IMR-90 (cell line): ENCODE data around the gene ASIC2. TPM values are rescaled to one million over a fixed set of nuclear protein-coding genes. Genes with fewer than 3 reads are reported as not detected.

Source experiments
- ATAC-seq: fragments of 200-7000 bp; cut with Tn5 transposase; 2 replicates; pipeline ENCODE4 v1.9.1; 2020; ENCODE audit warnings: low read depth, mild to moderate bottlenecking, moderate library complexity
- BruUV-seq: library from RNA; stranded (reverse); fragments of 400-500 nt; replicated peaks from 2 replicates; lab custom pipeline; 2021; lab: Mats Ljungman, UMichigan
- CTCF ChIA-PET: fragments of 300-600 bp; formaldehyde crosslinking; extraction: SDS; loops from one replicate; lab custom pipeline; 2021; ENCODE audit warnings: antibody characterized with exemption; lab: Yijun Ruan, JAX
- POLR2A ChIA-PET: fragments of 300-600 bp; sonication (Branson Sonifier 250); formaldehyde crosslinking; loops from one replicate; lab custom pipeline; 2022; ENCODE audit warnings: antibody characterized with exemption; ENCODE audit not compliant: unreplicated experiment; lab: Charles Lee
- DNase-seq: peaks from one replicate; pipeline ENCODE4 v3.0.0; 2013
- H2AFZ ChIP-seq: replicated peaks from 2 replicates; pipeline ENCODE3; 2013; ENCODE audit warnings: low read length, mild to moderate bottlenecking; ENCODE audit not compliant: poor library complexity
- H2AK5ac ChIP-seq: 2 replicates; pipeline ENCODE4 v1.6.1; 2013; ENCODE audit warnings: low read depth, low read length, inconsistent platforms
- H2AK9ac ChIP-seq: replicated peaks from 2 replicates; pipeline ENCODE3; 2013; ENCODE audit warnings: mild to moderate bottlenecking, low read depth, low read length, moderate library complexity; ENCODE audit not compliant: poor library complexity
- H2BK120ac ChIP-seq: 2 replicates; pipeline ENCODE4 v1.6.1; 2013; ENCODE audit warnings: low read depth, low read length, inconsistent platforms
- H2BK15ac ChIP-seq: 3 replicates; pipeline ENCODE4 v1.6.1; 2013; ENCODE audit warnings: low read depth, low read length, inconsistent platforms
- H2BK20ac ChIP-seq: 2 replicates; pipeline ENCODE4 v1.6.1; 2013; ENCODE audit warnings: low read depth, mild to moderate bottlenecking, inconsistent platforms, low read length, moderate library complexity
- H2BK5ac ChIP-seq: 2 replicates; pipeline ENCODE4 v1.6.1; 2013; ENCODE audit warnings: mild to moderate bottlenecking, low read depth, low read length, inconsistent platforms; ENCODE audit not compliant: poor library complexity, severe bottlenecking
- H3K14ac ChIP-seq: replicated peaks from 2 replicates; pipeline ENCODE4 v1.6.1; 2013; ENCODE audit warnings: low read depth, low read length, inconsistent platforms
- H3K18ac ChIP-seq: 2 replicates; pipeline ENCODE4 v1.6.1; 2013; ENCODE audit warnings: low read depth, low read length, control low read depth
- H3K23ac ChIP-seq: 2 replicates; pipeline ENCODE4 v1.6.1; 2013; ENCODE audit warnings: low read depth, low read length, inconsistent platforms
- H3K27ac ChIP-seq: 2 replicates; pipeline ENCODE4 v1.5.1; 2013; ENCODE audit warnings: mild to moderate bottlenecking, control low read depth, low read length; ENCODE audit not compliant: insufficient read depth
- H3K27me3 ChIP-seq: 2 replicates; pipeline ENCODE4 v1.6.1; 2013; ENCODE audit warnings: low read length; ENCODE audit not compliant: control insufficient read depth, insufficient read depth
- H3K36me3 ChIP-seq: 2 replicates; pipeline ENCODE4 v1.6.1; 2013; ENCODE audit warnings: low read length, mixed read lengths; ENCODE audit not compliant: control insufficient read depth, insufficient read depth
- H3K4ac ChIP-seq: 2 replicates; pipeline ENCODE4 v1.6.1; 2013; ENCODE audit warnings: low read depth, low read length, inconsistent platforms
- H3K4me1 ChIP-seq: 2 replicates; pipeline ENCODE4 v1.6.1; 2013; ENCODE audit warnings: low read length, mixed read lengths; ENCODE audit not compliant: control insufficient read depth, insufficient read depth
- H3K4me2 ChIP-seq: 2 replicates; pipeline ENCODE4 v1.6.1; 2013; ENCODE audit warnings: low read depth, mild to moderate bottlenecking, control low read depth, low read length, moderate library complexity
- H3K4me3 ChIP-seq: 2 replicates; pipeline ENCODE4 v1.5.1; 2013; ENCODE audit warnings: low read depth, mild to moderate bottlenecking, control low read depth, low read length, moderate library complexity; ENCODE audit not compliant: insufficient read depth
- H3K56ac ChIP-seq: 2 replicates; pipeline ENCODE4 v1.6.1; 2013; ENCODE audit warnings: low read length, inconsistent platforms; ENCODE audit not compliant: insufficient read depth; ENCODE audit errors: extremely low read depth
- H3K79me1 ChIP-seq, 2 experiments: 2 replicates each; pipeline ENCODE4 v1.6.1; 2013; ENCODE audit warnings: low read length in 2 of 2, inconsistent platforms in 1 of 2, low read depth in 1 of 2
- H3K9ac ChIP-seq: 2 replicates; pipeline ENCODE4 v1.6.1; 2013; ENCODE audit warnings: low read depth, low read length, control low read depth
- H3K9me1 ChIP-seq: 2 replicates; pipeline ENCODE4 v1.6.1; 2013; ENCODE audit warnings: low read length, inconsistent platforms; ENCODE audit not compliant: insufficient read depth
- H3K9me3 ChIP-seq: 2 replicates; pipeline ENCODE4 v1.6.1; 2013; ENCODE audit warnings: low read length; ENCODE audit not compliant: control insufficient read depth, insufficient read depth
- H4K20me1 ChIP-seq: 2 replicates; pipeline ENCODE4 v1.6.1; 2013; ENCODE audit warnings: low read length, inconsistent platforms; ENCODE audit not compliant: insufficient read depth
- H4K5ac ChIP-seq: 2 replicates; pipeline ENCODE4 v1.6.1; 2013; ENCODE audit warnings: mild to moderate bottlenecking, low read depth, low read length, control low read depth
- H4K8ac ChIP-seq, 2 experiments: 2 replicates each; pipeline ENCODE4 v1.6.1; 2013; ENCODE audit warnings: low read depth in 2 of 2, low read length in 2 of 2, control low read depth in 1 of 2, inconsistent platforms in 1 of 2
- H4K91ac ChIP-seq: 2 replicates; pipeline ENCODE4 v1.6.1; 2013; ENCODE audit warnings: low read depth, low read length, inconsistent platforms; ENCODE audit not compliant: insufficient read depth
- BHLHE40 ChIP-seq: fragments of 150-350 bp; IDR thresholded peaks from 2 replicates; pipeline ENCODE4 v1.6.1; 2016; ENCODE audit warnings: mild to moderate bottlenecking, low read depth, low read length
- CEBPB ChIP-seq: IDR thresholded peaks from 2 replicates; pipeline ENCODE4 v1.6.1; 2012; ENCODE audit warnings: low read depth, low read length, improper control_type of control experiment
- CHD1 ChIP-seq: IDR thresholded peaks from 2 replicates; pipeline ENCODE4 v1.6.1; 2012; ENCODE audit warnings: low read depth, low read length, improper control_type of control experiment
- ELK1 ChIP-seq: fragments of 150-350 bp; IDR thresholded peaks from 2 replicates; pipeline ENCODE4 v1.6.1; 2016; ENCODE audit warnings: low read depth, mild to moderate bottlenecking, low read length, moderate library complexity, borderline replicate concordance
- FOS ChIP-seq: fragments of 150-350 bp; IDR thresholded peaks from 2 replicates; pipeline ENCODE4 v1.6.1; 2016; ENCODE audit warnings: low read depth, low read length
- MAZ ChIP-seq: IDR thresholded peaks from 2 replicates; pipeline ENCODE4 v1.6.1; 2012; ENCODE audit warnings: low read depth, mild to moderate bottlenecking, low read length, improper control_type of control experiment, moderate library complexity, borderline replicate concordance
- NFE2L2 ChIP-seq: fragments of 150-350 bp; IDR thresholded peaks from 2 replicates; pipeline ENCODE4 v1.6.1; 2016; ENCODE audit warnings: low read depth, mild to moderate bottlenecking, low read length
- RFX5 ChIP-seq: IDR thresholded peaks from 2 replicates; pipeline ENCODE4 v1.8.0; 2012; ENCODE audit warnings: low read depth, mild to moderate bottlenecking, low read length, moderate library complexity
- SMC3 ChIP-seq: fragments of 150-350 bp; IDR thresholded peaks from 2 replicates; pipeline ENCODE4 v1.6.1; 2016; ENCODE audit warnings: low read depth, mild to moderate bottlenecking, antibody characterized with exemption, low read length, moderate library complexity
- WGBS, 2 experiments: methylation state at CpG; one replicate each; pipeline versions ENCODE4 v1.1.5 to v1.1.7; 2013; ENCODE audit warnings: missing lambda C conversion rate in 2 of 2; ENCODE audit not compliant: insufficient read length in 1 of 2; ENCODE audit errors: extremely low coverage in 2 of 2; 5-methylcytosine and 5-hydroxymethylcytosine counted together
- dilution Hi-C: fragments of 300-500 bp; cut with HindIII; formaldehyde crosslinking; loops from one replicate; pipeline ENCODE4 v1.14.3; 2018; ENCODE audit warnings: low sequenced_read_pairs; ENCODE audit not compliant: unreplicated experiment
- in situ Hi-C: fragments of 300-500 bp; cut with MboI; formaldehyde crosslinking; loops from 3 replicates; pipeline ENCODE4 v1.14.3; 2019; ENCODE audit warnings: low sequenced_read_pairs, inconsistent platforms, mixed read lengths
- intact Hi-C: fragments of 100-400 bp; cut with micrococcal nuclease; formaldehyde crosslinking; loops from 2 replicates; pipeline ENCODE4 v1.10.0; 2022
- polyA plus RNA-seq, 3 experiments: library from polyadenylated mRNA; depleted of rRNA; stranded (reverse); fragments of >200 nt; gene quantifications; 2 replicates each; pipeline ENCODE4 v1.2.3, GENCODE V29; 2012; ENCODE audit warnings: low replicate concordance in 1 of 3
- total RNA-seq: library from RNA; depleted of rRNA; stranded (reverse); fragments of >200 nt; gene quantifications from 2 replicates; pipeline ENCODE4 v1.2.3, GENCODE V29; 2012

ASIC2 gene
- total and polyA plus RNA-seq, 2 of the 4 experiments (the other 2 are of a cell fraction), result under 0.01 to 0.15 TPM

GRCh38 chr17:33234930-33235685, 58.0 kb downstream of the ASIC2 start:
- H2BK20ac ChIP-seq, result peak overlapping the region; percentile 52
- peaks cover 10% of the 10 kb centered on the region for H3K9me1 ChIP-seq
- DNase-seq, result peak; percentile 97
- no peak overlapping the region for H3K23ac ChIP-seq
- ATAC-seq, result peak; percentile 99
- ChIA-PET POLR2A (no interaction called here), CTCF (interaction anchor here (0.5 to 0.6 kb wide), 2 partner anchors 842 to 1246 kb away, joined by 3 read pairs; no protein-coding TSS in a partner anchor)
- peak overlapping the region; percentile 56 for H2AK5ac ChIP-seq
- no peak overlapping the region for H3K56ac ChIP-seq
- H3K4me2 ChIP-seq, result no peak overlapping the region
- H3K9me3 ChIP-seq, result no peaks in the 10 kb centered on the region
- no peak overlapping the region for H4K5ac ChIP-seq
- intact Hi-C loops, result loop anchor here (1.0 kb wide), 1 partner anchor 56 kb away; no protein-coding TSS in a partner anchor
- peak overlapping the region; percentile 11 for H2AK9ac ChIP-seq
- H3K27ac ChIP-seq, result no peak overlapping the region
- H3K36me3 ChIP-seq, result no peaks in the 10 kb centered on the region
- 0 out of 2 replicates have a peak overlapping the region, but pooled peaks have one; percentile 5 for H3K18ac ChIP-seq
- TF ChIP-seq SMC3 (no peak), BHLHE40 (peak; percentile 73; the same call in 1 of the 2 replicates), CEBPB (no peak), CHD1 (no peak), NFE2L2 (no peak), MAZ (peak; percentile 86), FOS (peak; percentile 99), ELK1 (no peak), RFX5 (no peak)
- H3K9ac ChIP-seq, result no peak overlapping the region
- peak overlapping the region; percentile 1 for H2BK5ac ChIP-seq
- H4K20me1 ChIP-seq, result no peaks in the 10 kb centered on the region
- no peaks in the 10 kb centered on the region for H3K27me3 ChIP-seq
- H2AFZ ChIP-seq, result peak overlapping the region; percentile 64
- peak overlapping the region; percentile 53; the same call in 1 of the 2 replicates for H3K4ac ChIP-seq
- H3K4me3 ChIP-seq, result no peak overlapping the region
- no peaks in the 10 kb centered on the region for H3K79me1 ChIP-seq
- dilution Hi-C loops, result no loop called here
- H3K4me1 ChIP-seq, result peaks cover 11% of the 10 kb centered on the region
- H4K91ac ChIP-seq, result peak overlapping the region; percentile 63
- BruUV-seq, result no TSS peak
- no peak overlapping the region for H4K8ac ChIP-seq
- no peak overlapping the region for H3K14ac ChIP-seq
- peak overlapping the region; percentile 85 for H2BK120ac ChIP-seq
- peak overlapping the region; percentile 6; the same call in 1 of the 3 replicates for H2BK15ac ChIP-seq
- 60% methylated on average over 3 of the region's 6 CpGs; no CpG with 5 or more reads in 1 of the 2 experiments for WGBS, 2 experiments
- in situ Hi-C loops, result no loop called here
